Kidney (tissue), 14 donors: ENCODE data around the gene BABAM2. TPM values are rescaled to one million over a fixed set of nuclear protein-coding genes. Genes with fewer than 3 reads are reported as not detected.
A peak's percentile ranks its signal among the peaks of the same experiment; 100 is the strongest.

Experiments used
- DNase-seq, 5 donors: peaks; one replicate each; pipeline ENCODE4 v3.0.0-alpha.2; 2013 to 2020
- FAIRE-seq: peaks from 2 replicates; lab custom pipeline; 2012; peaks lifted over from hg19 to GRCh38; lab: Jason Lieb, UNC
- H3K27ac ChIP-seq, 2 donors: one replicate each; pipeline ENCODE4 v1.7.0; 2013; ENCODE audit warnings: low read depth in 2 of 2, low read length in 2 of 2, inconsistent platforms in 1 of 2
- H3K27me3 ChIP-seq: one replicate; pipeline ENCODE4 v1.7.1; 2013; ENCODE audit warnings: low read length, inconsistent platforms; ENCODE audit not compliant: control insufficient read depth, insufficient read depth
- H3K36me3 ChIP-seq, 3 donors: one replicate each; pipeline versions ENCODE4 v1.7.0 to v1.7.1; 2013; ENCODE audit warnings: low read length in 3 of 3, control low read depth in 1 of 3, inconsistent platforms in 1 of 3; ENCODE audit not compliant: insufficient read depth in 3 of 3, control insufficient read depth in 2 of 3
- H3K4me1 ChIP-seq, 3 donors: one replicate each; pipeline versions ENCODE4 v1.7.0 to v1.7.1; 2013; ENCODE audit warnings: low read length in 3 of 3, inconsistent platforms in 1 of 3, low read depth in 1 of 3; ENCODE audit not compliant: control insufficient read depth in 2 of 3, insufficient read depth in 2 of 3
- H3K4me3 ChIP-seq, 3 donors: one replicate each; pipeline versions ENCODE4 v1.7.0 to v1.8.1; 2013; ENCODE audit warnings: low read length in 3 of 3, control low read depth in 1 of 3, inconsistent platforms in 1 of 3
- H3K9ac ChIP-seq, 3 donors: one replicate each; pipeline versions ENCODE4 v1.7.0 to v1.7.1; 2013; ENCODE audit warnings: low read length in 3 of 3, control low read depth in 1 of 3, inconsistent platforms in 1 of 3
- H3K9me3 ChIP-seq, 3 donors: one replicate each; pipeline versions ENCODE4 v1.7.0 to v1.7.1; 2013; ENCODE audit warnings: low read length in 3 of 3, control low read depth in 1 of 3, inconsistent platforms in 1 of 3; ENCODE audit not compliant: control insufficient read depth in 2 of 3, insufficient read depth in 1 of 3
- intact Hi-C: fragments of 100-400 bp; cut with DNase I; formaldehyde crosslinking; loops from one replicate; pipeline ENCODE4 v1.11.1; 2022
- polyA plus RNA-seq: library from polyadenylated mRNA; stranded (reverse); fragments of 350-450 nt; fragmentation: Illumina TruSeq; extraction: RNeasy Lipid Tissue Mini Kit (QIAGEN cat#74804); gene quantifications from one replicate; pipeline ENCODE4 v1.2.3, GENCODE V29; 2014; ENCODE audit warnings: low read depth, low replicate concordance; ENCODE audit not compliant: insufficient read depth
- total RNA-seq: library from RNA; stranded (reverse); fragmentation: NEBNext Ultra II Directional; extraction: Animal tissue kit (Norgen Biotek cat#: 25700); gene quantifications from one replicate; pipeline ENCODE4 v1.2.1, GENCODE V29; 2021
- TF ChIP-seq, protein P1 (sequence below): IDR thresholded peaks from 3 replicates; pipeline ENCODE4 v1.5.1; 2012; ENCODE audit warnings: mild to moderate bottlenecking, moderate library complexity, borderline replicate concordance; ENCODE audit not compliant: insufficient read depth; ENCODE audit errors: extremely low read depth
- donor health status: control.
- donor health status: control.
- donor health status: control.
- donor health status: control.
- donor health status: control.
- donor health status: DM: yes; HTN: yes; CAD: no.
- donor health status: Normal renal cell carcinoma (clear cell type).

The BABAM2 gene
- total and polyA plus RNA-seq, 2 donors from 2014 or later = 68.4 to 74.1 TPM

DNA sequence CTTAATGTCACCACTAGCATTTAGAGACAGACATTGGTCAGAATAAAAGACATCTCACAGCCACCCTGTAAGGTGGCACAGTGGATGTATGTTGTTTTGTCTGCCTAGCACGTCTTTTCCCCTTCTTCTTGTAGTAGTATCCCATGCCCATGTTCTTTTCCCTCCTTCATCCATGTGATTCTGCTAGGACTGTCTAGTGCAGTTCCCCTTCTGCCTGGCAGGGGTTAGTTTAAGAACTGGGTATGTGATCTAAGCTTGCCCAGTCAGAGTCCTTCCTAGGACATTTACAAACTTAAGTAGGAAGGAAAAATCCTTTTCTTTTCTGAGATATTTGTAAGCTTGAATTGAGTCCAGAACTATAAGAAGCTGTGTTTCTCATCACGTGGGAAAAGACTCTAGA is 172.3 kb downstream of the BABAM2 start:
- Histone ChIP-seq H3K27me3 (no peaks in the 10 kb centered on the region), H3K4me1 (no peaks in the 10 kb centered on the region), H3K9ac (no peak overlapping the region), H3K27ac (no peak overlapping the region), H3K4me3 (no peak overlapping the region), H3K36me3 (no peaks in the 10 kb centered on the region), H3K9me3 (no peaks in the 10 kb centered on the region)
- intact Hi-C loops = no loop called here
- TF ChIP-seq, protein P1, sequence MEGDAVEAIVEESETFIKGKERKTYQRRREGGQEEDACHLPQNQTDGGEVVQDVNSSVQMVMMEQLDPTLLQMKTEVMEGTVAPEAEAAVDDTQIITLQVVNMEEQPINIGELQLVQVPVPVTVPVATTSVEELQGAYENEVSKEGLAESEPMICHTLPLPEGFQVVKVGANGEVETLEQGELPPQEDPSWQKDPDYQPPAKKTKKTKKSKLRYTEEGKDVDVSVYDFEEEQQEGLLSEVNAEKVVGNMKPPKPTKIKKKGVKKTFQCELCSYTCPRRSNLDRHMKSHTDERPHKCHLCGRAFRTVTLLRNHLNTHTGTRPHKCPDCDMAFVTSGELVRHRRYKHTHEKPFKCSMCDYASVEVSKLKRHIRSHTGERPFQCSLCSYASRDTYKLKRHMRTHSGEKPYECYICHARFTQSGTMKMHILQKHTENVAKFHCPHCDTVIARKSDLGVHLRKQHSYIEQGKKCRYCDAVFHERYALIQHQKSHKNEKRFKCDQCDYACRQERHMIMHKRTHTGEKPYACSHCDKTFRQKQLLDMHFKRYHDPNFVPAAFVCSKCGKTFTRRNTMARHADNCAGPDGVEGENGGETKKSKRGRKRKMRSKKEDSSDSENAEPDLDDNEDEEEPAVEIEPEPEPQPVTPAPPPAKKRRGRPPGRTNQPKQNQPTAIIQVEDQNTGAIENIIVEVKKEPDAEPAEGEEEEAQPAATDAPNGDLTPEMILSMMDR = no peak
- FAIRE-seq (no peak), DNase-seq (no peak)

DNA sequence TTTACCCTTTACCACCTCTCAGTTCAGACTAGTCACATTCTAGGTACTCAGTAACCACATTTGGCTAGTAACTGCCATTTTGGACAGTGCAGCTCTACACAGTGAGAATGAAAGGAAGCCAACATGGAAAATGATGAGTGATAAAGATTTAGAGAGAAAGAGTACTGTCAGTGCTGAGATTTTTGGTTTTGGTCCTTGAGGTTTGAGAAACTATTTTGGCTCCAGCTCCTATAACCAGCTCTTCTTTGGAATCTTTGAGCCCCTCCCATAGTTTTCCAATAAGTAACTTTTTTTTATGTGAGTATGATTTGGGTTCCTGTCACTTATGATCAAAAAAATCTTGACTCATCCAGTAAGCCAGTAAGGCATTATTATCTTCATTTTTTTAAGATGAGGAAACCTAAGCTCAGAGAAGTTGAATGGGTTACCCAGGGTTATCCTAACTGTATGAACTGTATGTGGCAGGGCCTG is 173.0 kb downstream of the BABAM2 start:
- Histone ChIP-seq H3K27me3 (no peaks in the 10 kb centered on the region), H3K4me1 (no peaks in the 10 kb centered on the region), H3K4me3 (no peak overlapping the region), H3K27ac (no peak overlapping the region), H3K9ac (no peak overlapping the region), H3K36me3 (no peaks in the 10 kb centered on the region), H3K9me3 (no peaks in the 10 kb centered on the region)
- TF ChIP-seq, protein P1 = no peak
- DNase-seq = no peak
- FAIRE-seq = no peak
- intact Hi-C loops = no loop called here

DNA sequence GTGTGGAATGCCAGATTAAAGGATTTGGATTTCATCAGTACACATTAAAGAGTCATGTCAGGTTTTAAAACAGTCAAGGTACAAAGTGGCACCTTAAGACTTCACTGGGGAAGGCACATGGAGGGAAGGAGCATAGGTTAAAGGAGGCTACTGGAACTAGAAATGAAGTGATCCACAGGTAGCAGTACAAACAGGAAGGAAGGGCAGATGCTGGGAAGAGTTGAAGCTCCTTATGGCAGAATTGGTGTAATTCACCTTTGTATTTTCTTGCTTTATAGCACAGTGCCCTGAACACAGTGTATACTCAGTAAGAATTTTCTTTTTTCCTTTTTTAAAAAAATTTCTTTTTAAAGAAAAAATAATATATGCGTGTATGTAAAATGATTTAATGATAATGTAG is 177.1 kb downstream of the BABAM2 start:
- Histone ChIP-seq H3K27me3 (no peaks in the 10 kb centered on the region), H3K9ac (no peak overlapping the region), H3K27ac (no peak overlapping the region), H3K9me3 (no peaks in the 10 kb centered on the region), H3K36me3 (no peaks in the 10 kb centered on the region), H3K4me3 (no peak overlapping the region), H3K4me1 (no peaks in the 10 kb centered on the region)
- TF ChIP-seq, protein P1 = no peak
- DNase-seq (no peak), FAIRE-seq (no peak)
- intact Hi-C loops = no loop called here

DNA sequence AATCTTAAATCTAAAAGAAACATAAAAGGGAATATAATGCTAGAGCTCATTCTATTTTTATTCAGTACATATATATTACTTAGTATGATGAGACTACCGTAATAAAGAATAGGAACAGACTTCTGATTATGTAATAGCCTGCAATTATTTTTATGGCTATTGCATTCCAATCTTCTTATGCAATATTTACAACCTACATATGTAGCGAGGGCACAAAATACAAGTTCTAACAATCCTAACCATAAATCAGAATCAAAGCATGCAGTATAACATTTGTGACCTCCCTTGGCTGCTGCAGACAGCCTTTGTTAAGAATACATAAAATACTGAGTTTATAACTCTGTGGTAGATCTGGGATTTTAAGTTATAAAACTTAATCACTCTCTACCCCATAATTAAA is 177.6 kb downstream of the BABAM2 start:
- Histone ChIP-seq H3K9me3 (no peaks in the 10 kb centered on the region), H3K27me3 (no peaks in the 10 kb centered on the region), H3K9ac (no peak overlapping the region), H3K4me1 (no peaks in the 10 kb centered on the region), H3K4me3 (no peak overlapping the region), H3K36me3 (no peaks in the 10 kb centered on the region), H3K27ac (no peak overlapping the region)
- peak in 2 of 5 donors; percentile 66 to 75 for DNase-seq
- FAIRE-seq = no peak
- TF ChIP-seq, protein P1 = no peak
- intact Hi-C loops = no loop called here
